Tibial artery (tissue), 4 donors: ENCODE data around the gene FAM81A.

Experiments used
- DNase-seq, 2 donors: peaks; one replicate each; pipeline ENCODE4 v3.0.0-alpha.2; 2019
- H3K27ac ChIP-seq, 2 donors: fragments of 200-600 bp; sonication (generic) in 1 of 2; 1 replicate in 1 of 2; 2 replicates in 1 of 2; pipeline ENCODE4 v1.5.1; 2018 to 2019; ENCODE audit warnings: mild to moderate bottlenecking in 1 of 2
- H3K27me3 ChIP-seq, 2 donors: fragments of 200-600 bp; sonication (generic) in 1 of 2; one replicate each; pipeline versions ENCODE4 v1.5.1 to v1.6.0; 2016 to 2019
- H3K36me3 ChIP-seq, 3 donors: fragments of 200-600 bp; sonication (generic) in 2 of 3; one replicate each; pipeline ENCODE4 v1.5.1; 2016 to 2019; ENCODE audit warnings: mild to moderate bottlenecking in 2 of 3
- H3K4me1 ChIP-seq, 4 donors: fragments of 200-600 bp; sonication (generic) in 2 of 4; 1 replicate in 3 of 4; 2 replicates in 1 of 4; pipeline ENCODE4 v1.5.1; 2016 to 2019
- H3K4me3 ChIP-seq, 2 donors: fragments of 200-600 bp; sonication (generic) in 1 of 2; 1 replicate in 1 of 2; 2 replicates in 1 of 2; pipeline ENCODE4 v1.5.1; 2018 to 2019; ENCODE audit warnings: mild to moderate bottlenecking in 2 of 2
- H3K9me3 ChIP-seq, 3 donors: fragments of 200-600 bp; sonication (generic) in 1 of 3; one replicate each; pipeline ENCODE4 v1.5.1; 2016 to 2019
- CTCF ChIP-seq, 2 experiments: fragments of 200-600 bp in 1 of 2; fragments of 450-650 bp in 1 of 2; IDR thresholded peaks; one replicate each; pipeline ENCODE4 v1.5.1; 2017 to 2019; ENCODE audit warnings: antibody characterized with exemption in 2 of 2, mild to moderate bottlenecking in 1 of 2, moderate library complexity in 1 of 2
- intact Hi-C: fragments of 100-400 bp; cut with DNase I; formaldehyde crosslinking; loops from one replicate; pipeline ENCODE4 v1.15.0; 2023; ENCODE audit warnings: low total_unique reads

Gene FAM81A

GRCh38 chr15:59553879-59554735, 116.1 kb downstream of the FAM81A start:
- Histone ChIP-seq H3K9me3 (no peaks in the 10 kb centered on the region), H3K27ac (no peak overlapping the region), H3K4me3 (no peak overlapping the region), H3K4me1 (no peaks in the 10 kb centered on the region), H3K36me3 (no peaks in the 10 kb centered on the region), H3K27me3 (peaks cover 0 to under 1% of the 10 kb centered on the region in 2 donors)
- intact Hi-C loops, result no loop called here
- no peak for DNase-seq
- TF ChIP-seq CTCF (IDR thresholded peaks at IDR 0.05), result no peak

- H3K4me1 ChIP-seq, result no peaks in the 10 kb centered on the region
- TF ChIP-seq CTCF (IDR thresholded peaks at IDR 0.05), result no peak
- no peak for DNase-seq
- no peaks in the 10 kb centered on the region for H3K9me3 ChIP-seq
- H3K4me3 ChIP-seq, result no peak overlapping the region
- no peak overlapping the region for H3K27ac ChIP-seq
- no peaks in the 10 kb centered on the region for H3K27me3 ChIP-seq
- H3K36me3 ChIP-seq, result no peaks in the 10 kb centered on the region
- intact Hi-C loops, result loop anchor here (5.0 kb wide), 1 partner anchor 1678 kb away; no protein-coding TSS in a partner anchor
These were observed 117.7 kb downstream of the FAM81A start for GRCh38 chr15:59555696-59556095.

GRCh38 chr15:59556380-59556779, 118.4 kb downstream of the FAM81A start:
- H3K4me3 ChIP-seq, result no peak overlapping the region
- TF ChIP-seq CTCF (IDR thresholded peaks at IDR 0.05), result no peak
- H3K4me1 ChIP-seq, result no peaks in the 10 kb centered on the region
- H3K27ac ChIP-seq, result no peak overlapping the region
- no peaks in the 10 kb centered on the region for H3K27me3 ChIP-seq
- intact Hi-C loops, result loop anchor here (5.0 kb wide), 1 partner anchor 1679 kb away; no protein-coding TSS in a partner anchor
- no peak for DNase-seq
- H3K36me3 ChIP-seq, result no peaks in the 10 kb centered on the region
- H3K9me3 ChIP-seq, result no peaks in the 10 kb centered on the region

- intact Hi-C loops, result loop anchor here (5.0 kb wide), 1 partner anchor 1680 kb away; no protein-coding TSS in a partner anchor
- Histone ChIP-seq H3K36me3 (no peaks in the 10 kb centered on the region), H3K27ac (no peak overlapping the region), H3K9me3 (no peaks in the 10 kb centered on the region), H3K4me3 (no peak overlapping the region), H3K4me1 (no peaks in the 10 kb centered on the region), H3K27me3 (no peaks in the 10 kb centered on the region)
- DNase-seq, result no peak
- no peak for TF ChIP-seq CTCF (IDR thresholded peaks at IDR 0.05)
These were observed 119.6 kb downstream of the FAM81A start for GRCh38 chr15:59557581-59557980.

GRCh38 chr15:59558851-59559250, 120.9 kb downstream of the FAM81A start:
- no peaks in the 10 kb centered on the region for H3K27me3 ChIP-seq
- no peak for TF ChIP-seq CTCF (IDR thresholded peaks at IDR 0.05)
- no peaks in the 10 kb centered on the region for H3K9me3 ChIP-seq
- intact Hi-C loops, result loop anchor here (5.0 kb wide), 1 partner anchor 1682 kb away; no protein-coding TSS in a partner anchor
- H3K4me3 ChIP-seq, result no peak overlapping the region
- no peak overlapping the region for H3K27ac ChIP-seq
- no peak for DNase-seq
- H3K4me1 ChIP-seq, result no peaks in the 10 kb centered on the region
- no peaks in the 10 kb centered on the region for H3K36me3 ChIP-seq
